T-helper 2 cell treated with Interferon-gamma antibody and Interleukin-4, amounts not matched to agents 5 μg/mL and 100 μg/mL, for 36 hours (primary cell): ENCODE results near the gene ABHD3.
"Not testable (repeated sequence)": the region's sequence is repeated elsewhere in the genome, so short reads cannot be mapped to it uniquely, and the experiment has no call there.

Source experiments
- DNase-seq: peaks from one replicate; pipeline ENCODE4 v3.0.0; 2021; ENCODE audit warnings: low spot score
- H3K27ac Mint-ChIP-seq: one replicate; pipeline ENCODE4 v1.8.0; 2021; ENCODE audit warnings: mild to moderate bottlenecking, mixed read lengths
- H3K27me3 Mint-ChIP-seq: one replicate; pipeline ENCODE4 v1.8.0; 2021; ENCODE audit warnings: low read depth, mixed read lengths
- H3K36me3 Mint-ChIP-seq: one replicate; pipeline ENCODE4 v1.8.0; 2021; ENCODE audit warnings: low read depth, mixed read lengths
- H3K4me1 Mint-ChIP-seq: one replicate; pipeline ENCODE4 v1.8.0; 2021; ENCODE audit warnings: low read depth, mixed read lengths
- H3K4me3 Mint-ChIP-seq: one replicate; pipeline ENCODE4 v1.8.0; 2022; ENCODE audit warnings: mild to moderate bottlenecking, moderate library complexity, mixed read lengths
- H3K9me3 Mint-ChIP-seq: one replicate; pipeline ENCODE4 v1.8.0; 2021; ENCODE audit warnings: mixed read lengths

Gene ABHD3, protein sequence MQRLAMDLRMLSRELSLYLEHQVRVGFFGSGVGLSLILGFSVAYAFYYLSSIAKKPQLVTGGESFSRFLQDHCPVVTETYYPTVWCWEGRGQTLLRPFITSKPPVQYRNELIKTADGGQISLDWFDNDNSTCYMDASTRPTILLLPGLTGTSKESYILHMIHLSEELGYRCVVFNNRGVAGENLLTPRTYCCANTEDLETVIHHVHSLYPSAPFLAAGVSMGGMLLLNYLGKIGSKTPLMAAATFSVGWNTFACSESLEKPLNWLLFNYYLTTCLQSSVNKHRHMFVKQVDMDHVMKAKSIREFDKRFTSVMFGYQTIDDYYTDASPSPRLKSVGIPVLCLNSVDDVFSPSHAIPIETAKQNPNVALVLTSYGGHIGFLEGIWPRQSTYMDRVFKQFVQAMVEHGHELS

DNA sequence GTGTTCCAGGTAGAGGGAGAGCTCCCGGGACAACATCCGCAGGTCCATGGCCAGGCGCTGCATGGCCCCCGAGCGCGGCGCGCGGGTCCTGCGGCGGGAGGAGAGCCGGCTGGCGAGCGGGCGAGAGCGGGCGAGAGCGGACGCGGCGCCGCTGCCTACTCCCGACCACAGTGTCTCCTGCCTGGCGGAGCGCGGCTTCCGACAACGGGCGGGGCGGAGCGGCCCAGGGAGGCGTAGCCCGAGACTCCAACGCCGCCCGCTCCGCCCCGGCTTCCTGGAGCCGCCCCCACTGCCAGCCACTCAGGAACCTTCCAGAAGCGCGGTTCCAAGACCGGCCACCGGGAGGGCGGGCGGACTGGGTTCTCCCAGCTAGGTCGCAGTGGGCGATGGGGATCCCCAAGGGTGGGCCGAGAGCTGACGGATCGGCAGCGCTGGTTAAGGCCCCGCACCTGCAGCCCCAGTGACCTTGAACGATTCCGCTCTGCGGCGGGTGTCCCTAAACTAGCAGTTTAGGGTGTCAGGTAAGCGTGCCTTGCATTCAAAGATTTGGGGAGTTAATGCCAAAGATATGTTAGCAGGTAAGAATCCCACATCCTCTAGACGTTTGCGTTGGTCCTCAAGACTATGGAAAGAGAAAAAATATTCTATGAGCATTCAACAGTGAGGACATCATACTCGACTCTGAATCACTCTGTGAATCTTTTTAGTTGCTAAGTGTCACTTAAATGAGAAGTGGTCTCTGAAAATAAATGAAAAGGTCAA, at the start of gene ABHD3:
Gene ABHD3 (minus strand): TSS at position 172 of the 762 bp plus-strand sequence. CDS start 109 bp downstream, at position 63.
- H3K27me3 Mint-ChIP-seq = no peaks in the 10 kb centered on the region
- H3K4me1 Mint-ChIP-seq = peaks cover 28% of the 10 kb centered on the region
- H3K27ac Mint-ChIP-seq = peak within 1 kb of the TSS; percentile 96
- DNase-seq = peak; percentile 92
- H3K9me3 Mint-ChIP-seq = no peaks in the 10 kb centered on the region
- H3K4me3 Mint-ChIP-seq = peak within 1 kb of the TSS; percentile 99
- peaks cover 26% of the 10 kb centered on the region for H3K36me3 Mint-ChIP-seq

DNA sequence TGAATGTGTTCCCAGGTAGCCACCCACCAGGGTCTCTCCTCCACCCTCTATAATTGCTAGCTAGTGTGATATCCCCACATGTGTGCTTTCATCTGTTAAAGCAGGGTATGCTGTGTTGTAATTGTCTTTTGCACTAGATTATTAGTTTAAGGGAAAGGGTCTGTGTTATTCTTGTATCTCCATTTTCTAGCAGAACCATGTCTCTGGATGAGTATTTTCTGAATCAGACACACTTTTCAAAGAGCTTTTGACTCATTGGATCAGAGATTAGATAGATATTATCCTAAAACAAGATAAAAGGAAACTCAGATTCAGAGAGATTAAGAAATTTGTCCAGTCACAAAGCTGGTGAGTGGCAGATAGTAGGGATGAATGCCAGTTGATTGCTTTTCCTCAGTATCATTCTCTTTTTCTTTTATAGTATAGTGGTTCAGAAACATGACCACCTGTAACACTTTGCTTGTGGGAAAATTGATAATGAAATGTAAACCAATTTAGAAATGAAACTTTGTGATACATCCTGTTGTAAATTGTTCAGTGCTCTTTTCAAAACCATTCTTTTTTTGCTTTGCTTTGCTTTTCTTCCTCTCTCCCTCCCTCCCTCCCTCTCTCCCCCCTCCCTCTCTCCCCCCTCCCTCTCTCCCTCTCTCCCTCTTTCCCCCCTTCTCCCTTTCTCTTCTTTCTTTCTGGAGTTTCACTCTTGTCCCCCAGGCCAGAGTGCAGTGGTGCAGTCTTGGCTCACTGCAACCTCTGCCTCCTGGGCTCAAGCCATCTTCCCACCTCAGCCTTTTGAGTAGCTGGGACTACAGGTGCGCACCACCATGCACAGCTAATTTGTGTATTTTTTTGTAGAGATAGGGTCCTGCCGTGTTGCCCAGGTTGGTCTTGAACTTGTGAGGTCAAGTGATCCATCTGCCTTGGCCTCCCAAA, 43.5 kb upstream of the ABHD3 start:
- Mint-ChIP-seq H3K36me3 (peaks cover 5% of the 10 kb centered on the region), H3K9me3 (no peaks in the 10 kb centered on the region), H3K27me3 (no peaks in the 10 kb centered on the region), H3K4me3 (peak overlapping the region; percentile 41), H3K27ac (peak overlapping the region; percentile 72), H3K4me1 (peaks cover 42% of the 10 kb centered on the region)
- DNase-seq = no peak

DNA sequence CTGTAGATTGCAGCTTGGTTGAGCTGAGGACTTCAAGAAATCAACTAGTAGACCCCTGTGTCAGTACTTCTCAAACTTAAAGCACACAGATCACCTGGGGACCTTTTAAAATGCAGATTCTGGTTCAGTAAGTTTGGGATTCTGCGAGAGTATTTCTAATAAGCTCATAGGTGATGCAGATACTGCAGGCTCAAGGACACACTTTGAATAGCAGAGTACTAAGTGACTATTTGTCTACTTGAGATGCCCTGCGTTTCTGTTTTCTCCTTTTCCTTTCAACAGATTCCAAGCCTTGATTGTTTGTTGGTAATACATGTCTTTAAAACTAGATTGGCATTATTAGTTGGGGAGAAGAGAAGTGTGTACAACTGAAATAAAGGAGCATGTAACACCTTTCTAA, 42.7 kb upstream of the ABHD3 start:
- Mint-ChIP-seq H3K27me3 (no peaks in the 10 kb centered on the region), H3K4me1 (peaks cover 45% of the 10 kb centered on the region), H3K36me3 (peaks cover 7% of the 10 kb centered on the region), H3K4me3 (peak overlapping the region; percentile 14), H3K9me3 (no peaks in the 10 kb centered on the region), H3K27ac (no peak overlapping the region)
- DNase-seq = no peak

DNA sequence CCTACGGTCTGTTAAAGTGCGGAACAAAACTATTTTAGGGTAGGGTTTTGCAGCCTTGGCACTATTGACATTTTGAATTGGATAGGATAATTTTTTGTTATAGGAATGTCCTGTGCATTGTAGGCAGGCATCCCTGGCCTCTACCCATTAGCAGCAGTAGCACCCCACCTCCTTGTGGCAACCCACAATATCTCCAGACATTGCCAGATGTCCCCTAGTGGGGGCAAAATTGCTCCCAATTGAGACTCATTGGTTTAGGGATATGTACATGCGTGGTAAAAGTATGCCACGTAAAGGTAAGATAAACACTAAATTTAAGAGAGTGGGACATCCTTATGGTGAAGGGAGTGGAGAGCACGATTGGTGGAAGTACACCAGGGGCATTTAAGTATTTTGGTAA, 40.7 kb upstream of the ABHD3 start:
- Mint-ChIP-seq H3K27ac (no peak overlapping the region), H3K9me3 (no peaks in the 10 kb centered on the region), H3K27me3 (no peaks in the 10 kb centered on the region), H3K36me3 (peaks cover 5% of the 10 kb centered on the region), H3K4me1 (peaks cover 46% of the 10 kb centered on the region), H3K4me3 (no peak overlapping the region)
- no peak for DNase-seq

GRCh38 chr18:21743166-21743832, 38.7 kb upstream of the ABHD3 start:
- Mint-ChIP-seq H3K36me3 (peaks cover 5% of the 10 kb centered on the region), H3K4me1 (peaks cover 52% of the 10 kb centered on the region), H3K27me3 (no peaks in the 10 kb centered on the region), H3K4me3 (peak overlapping the region; percentile 78), H3K27ac (peak overlapping the region; percentile 73), H3K9me3 (no peaks in the 10 kb centered on the region)
- DNase-seq = peak; percentile 12

GRCh38 chr18:21742315-21742687, 37.7 kb upstream of the ABHD3 start:
- H3K4me1 Mint-ChIP-seq = peaks cover 45% of the 10 kb centered on the region
- no peak for DNase-seq
- H3K27me3 Mint-ChIP-seq = no peaks in the 10 kb centered on the region
- H3K36me3 Mint-ChIP-seq = peaks cover 7% of the 10 kb centered on the region
- H3K4me3 Mint-ChIP-seq = peak overlapping the region; percentile 78
- peaks cover 3% of the 10 kb centered on the region for H3K9me3 Mint-ChIP-seq
- peak overlapping the region; percentile 78 for H3K27ac Mint-ChIP-seq

DNA sequence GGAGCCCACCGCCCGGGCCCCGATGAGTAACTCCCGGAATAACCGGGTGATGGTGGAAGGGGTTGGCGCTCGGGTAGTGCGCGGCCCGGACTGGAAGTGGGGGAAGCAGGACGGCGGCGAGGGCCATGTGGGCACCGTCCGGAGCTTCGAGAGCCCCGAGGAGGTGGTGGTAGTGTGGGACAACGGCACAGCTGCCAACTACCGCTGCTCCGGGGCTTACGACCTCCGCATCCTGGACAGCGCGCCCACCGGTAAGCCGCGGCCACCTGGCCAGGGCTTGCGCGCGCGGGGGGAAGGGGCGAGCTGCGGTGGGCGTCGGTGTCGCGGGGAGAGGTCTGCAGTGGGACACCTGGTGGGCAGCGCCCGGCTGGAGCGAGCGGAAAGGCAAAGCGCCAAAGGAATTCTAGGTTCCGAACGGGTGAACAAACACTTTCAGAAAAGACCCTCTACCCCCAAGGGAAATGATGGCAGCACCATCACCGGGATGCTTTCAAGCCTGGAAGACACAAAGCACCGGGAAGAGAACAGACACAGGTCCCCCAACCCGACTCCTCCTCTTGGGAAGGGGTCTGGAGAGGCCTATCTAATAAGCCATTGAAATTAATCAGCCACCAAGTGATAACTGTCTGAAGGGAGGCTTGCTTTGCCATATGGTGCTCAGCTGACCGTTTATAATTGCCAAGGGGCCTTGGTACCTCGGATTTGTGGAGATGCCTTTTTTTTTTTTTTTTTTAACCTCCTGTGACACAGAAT, 37.2 kb upstream of the ABHD3 start:
- peak overlapping the region; percentile 78 for H3K27ac Mint-ChIP-seq
- peaks cover 8% of the 10 kb centered on the region for H3K36me3 Mint-ChIP-seq
- H3K4me1 Mint-ChIP-seq = peaks cover 41% of the 10 kb centered on the region

DNA sequence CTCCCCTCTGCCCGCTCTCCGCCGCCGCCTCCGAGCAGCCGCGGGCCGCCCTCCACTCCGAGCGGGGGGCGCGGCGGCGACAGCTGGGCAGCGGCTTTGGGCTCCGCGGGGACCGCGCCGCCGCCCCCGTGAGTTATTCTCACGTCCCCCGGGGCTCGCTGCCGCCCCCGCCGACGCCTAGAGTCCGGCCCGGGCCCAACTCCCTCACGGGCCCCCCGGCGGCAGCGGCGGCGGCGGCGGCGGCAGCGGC, 36.7 kb upstream of the ABHD3 start:
- no peak overlapping the region for H3K4me3 Mint-ChIP-seq
- H3K4me1 Mint-ChIP-seq = peaks cover 37% of the 10 kb centered on the region
- no peak for DNase-seq
- no peak overlapping the region for H3K27ac Mint-ChIP-seq
- H3K27me3 Mint-ChIP-seq = no peaks in the 10 kb centered on the region
- peaks cover 12% of the 10 kb centered on the region for H3K9me3 Mint-ChIP-seq
- H3K36me3 Mint-ChIP-seq = peaks cover 14% of the 10 kb centered on the region

More for the DNA sequence above, 37.2 kb upstream of the ABHD3 start:
- peak; percentile 11 for DNase-seq
- H3K9me3 Mint-ChIP-seq = peaks cover 7% of the 10 kb centered on the region
- H3K27me3 Mint-ChIP-seq = no peaks in the 10 kb centered on the region
- H3K4me3 Mint-ChIP-seq = peak overlapping the region; percentile 78

- H3K36me3 Mint-ChIP-seq = peaks cover 16% of the 10 kb centered on the region
- peaks cover 34% of the 10 kb centered on the region for H3K4me1 Mint-ChIP-seq
- no peaks in the 10 kb centered on the region for H3K27me3 Mint-ChIP-seq
- DNase-seq = peak; percentile 99
- H3K9me3 Mint-ChIP-seq = peaks cover 14% of the 10 kb centered on the region
- peak within 1 kb of the TSS; percentile 91 for H3K4me3 Mint-ChIP-seq
- peak within 1 kb of the TSS; percentile 92 for H3K27ac Mint-ChIP-seq
Observed at GRCh38 chr18:21740538-21741311, 36.2 kb upstream of the ABHD3 start, which contains the start of gene MIB1. Gene MIB1 (plus strand): TSS chr18:21740792. CDS start chr18:21741584, 792 bp downstream.

DNA sequence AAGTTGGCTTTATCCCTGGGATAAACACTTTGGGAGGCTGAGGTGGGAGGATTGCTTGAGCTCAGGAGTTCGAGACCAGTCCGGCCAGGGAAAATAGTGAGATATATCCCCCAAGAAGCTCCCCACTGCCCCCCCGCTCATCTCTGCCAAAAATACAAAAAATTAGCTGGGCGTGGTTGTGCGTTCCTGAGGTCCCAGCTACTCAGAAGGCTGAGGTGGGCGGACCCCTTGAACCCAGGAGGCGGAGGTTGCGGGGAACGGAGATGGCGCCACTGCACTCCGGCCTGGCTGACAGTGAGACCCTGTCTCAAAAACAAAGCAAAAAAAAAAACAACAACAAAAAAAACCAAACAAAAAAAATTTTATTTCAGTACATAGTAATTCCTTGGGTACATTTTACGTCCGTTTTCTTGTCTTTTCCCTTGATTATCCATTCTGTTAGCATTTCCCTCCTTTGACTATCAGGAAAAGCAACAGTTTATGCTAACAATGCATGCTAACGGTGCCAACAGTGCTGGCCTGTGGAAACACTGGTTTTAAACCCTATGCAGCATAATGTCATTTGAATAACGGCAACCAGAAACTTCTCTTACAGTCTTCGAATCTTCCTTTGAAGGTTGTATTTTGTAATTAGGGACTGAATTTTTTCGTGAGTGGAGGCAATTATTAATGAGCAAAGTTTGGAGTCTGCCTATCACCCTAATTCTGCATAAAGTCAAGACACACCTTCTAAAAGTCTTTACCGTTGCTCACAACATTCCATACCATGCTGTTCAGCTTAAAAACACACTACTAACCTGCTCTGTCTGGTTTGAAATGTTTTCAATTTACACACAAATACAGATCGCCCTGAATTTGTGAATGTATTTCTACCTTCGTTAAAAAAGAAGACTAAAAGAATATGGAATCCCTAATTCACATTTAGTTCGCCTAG, 35.3 kb upstream of the ABHD3 start:
- Mint-ChIP-seq H3K27ac (peak overlapping the region; percentile 92), H3K4me1 (peaks cover 31% of the 10 kb centered on the region), H3K27me3 (no peaks in the 10 kb centered on the region), H3K9me3 (peaks cover 14% of the 10 kb centered on the region), H3K36me3 (peaks cover 18% of the 10 kb centered on the region), H3K4me3 (peak overlapping the region; percentile 91)
- no peak for DNase-seq

DNA sequence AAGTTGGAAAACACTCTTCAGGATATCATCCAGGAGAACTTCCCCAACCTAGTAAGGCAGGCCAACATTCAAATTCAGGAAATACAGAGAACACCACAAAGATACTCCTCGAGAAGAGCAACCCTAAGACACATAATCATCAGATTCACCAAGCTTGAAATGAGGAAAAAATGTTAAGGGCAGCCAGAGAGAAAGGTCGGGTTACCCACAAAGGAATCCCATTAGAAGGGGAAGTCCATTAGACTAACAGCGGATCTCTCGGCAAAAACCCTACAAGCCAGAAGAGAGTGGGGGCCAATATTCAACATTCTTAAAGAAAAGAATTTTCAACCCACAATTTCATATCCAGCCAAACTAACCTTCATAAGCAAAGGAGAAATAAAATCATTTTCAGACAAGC, 32.4 kb upstream of the ABHD3 start:
- Mint-ChIP-seq H3K9me3 (peaks cover 14% of the 10 kb centered on the region), H3K36me3 (peaks cover 16% of the 10 kb centered on the region), H3K4me1 (peaks cover 11% of the 10 kb centered on the region)
- DNase-seq, H3K27me3 Mint-ChIP-seq, H3K27ac Mint-ChIP-seq, H3K4me3 Mint-ChIP-seq: not testable (repeated sequence)
